Suppressor macrophage treated with lipopolysaccharide for 1 hour (primary cell): ENCODE results near the gene LITAFD.
"Not testable (repeated sequence)": the region's sequence is repeated elsewhere in the genome, so short reads cannot be mapped to it uniquely, and the experiment has no call there.

Experiments
- DNase-seq, 3 donors: peaks; one replicate each; pipeline ENCODE4 v3.0.0-alpha.2; 2020 to 2022

The LITAFD gene

GRCh38 chr16:8872967-8873865 is 8.9 kb upstream of the LITAFD start:
- DNase-seq, result peak in 1 of 3 donors; percentile 27

GRCh38 chr16:8873866-8874195 is 8.3 kb upstream of the LITAFD start:
- not testable (repeated sequence) for DNase-seq

- DNase-seq, result no peak
These were observed 7.8 kb upstream of the LITAFD start for GRCh38 chr16:8874388-8874787.

- not testable (repeated sequence) for DNase-seq
These were observed 6.8 kb upstream of the LITAFD start for GRCh38 chr16:8875317-8875716.

GRCh38 chr16:8877894-8878522 is 4.1 kb upstream of the LITAFD start:
- DNase-seq, result no peak

GRCh38 chr16:8878523-8878911 is 3.6 kb upstream of the LITAFD start:
- no peak for DNase-seq

- no peak for DNase-seq
These were observed 1.2 kb upstream of the LITAFD start for GRCh38 chr16:8880839-8881510.

GRCh38 chr16:8882725-8883377 is 700 bp downstream of the LITAFD start:
- DNase-seq, result no peak

GRCh38 chr16:8885674-8886592 is 3.8 kb downstream of the LITAFD start:
- peak in 2 of 3 donors; percentile 31 to 37 for DNase-seq

GRCh38 chr16:8886593-8887430 is 4.7 kb downstream of the LITAFD start:
- no peak for DNase-seq

- DNase-seq, result no peak
These were observed 5.2 kb downstream of the LITAFD start for GRCh38 chr16:8887431-8887765.

- DNase-seq, result no peak
These were observed 5.9 kb downstream of the LITAFD start for GRCh38 chr16:8887952-8888560.

- no peak for DNase-seq
These were observed 7.1 kb downstream of the LITAFD start for GRCh38 chr16:8888951-8889892.

- no peak for DNase-seq
These were observed 7.9 kb downstream of the LITAFD start for GRCh38 chr16:8889893-8890548.

GRCh38 chr16:8890549-8890921 is 8.4 kb downstream of the LITAFD start:
- no peak for DNase-seq

- DNase-seq, result no peak
These were observed 10.0 kb downstream of the LITAFD start for GRCh38 chr16:8892101-8892575.

- no peak for DNase-seq
These were observed 11.3 kb downstream of the LITAFD start for GRCh38 chr16:8893426-8893825.

GRCh38 chr16:8893976-8894690 is 12.0 kb downstream of the LITAFD start:
- no peak for DNase-seq
